Thoracic aorta (tissue), 2 donors: Measurements from ENCODE around the gene MBIP. TPM values are rescaled to one million over a fixed set of nuclear protein-coding genes. Genes with fewer than 3 reads are reported as not detected.

Experiments
- ATAC-seq: fragments of 150-250 bp; one replicate; pipeline ENCODE4 v1.8.0; 2017; ENCODE audit warnings: low read depth; ENCODE audit not compliant: insufficient number of reproducible peaks, low FRiP score
- DNase-seq: peaks from one replicate; pipeline ENCODE4 v3.0.0-alpha.2; 2020; ENCODE audit warnings: low spot score
- H3K27ac ChIP-seq, 2 donors: fragments of 200-600 bp; sonication (generic); 1 replicate in 1 of 2; 2 replicates in 1 of 2; pipeline ENCODE4 v1.5.1; 2016; ENCODE audit warnings: mild to moderate bottlenecking in 2 of 2, moderate library complexity in 2 of 2
- H3K27me3 ChIP-seq: fragments of 200-600 bp; sonication (generic); replicated peaks from 2 replicates; pipeline ENCODE4 v1.6.0; 2016; ENCODE audit warnings: mild to moderate bottlenecking; ENCODE audit not compliant: insufficient read depth
- H3K36me3 ChIP-seq: fragments of 200-600 bp; sonication (generic); one replicate; pipeline ENCODE4 v1.5.1; 2016
- H3K4me1 ChIP-seq, 2 donors: fragments of 200-600 bp; sonication (generic); 1 replicate in 1 of 2; 2 replicates in 1 of 2; pipeline versions ENCODE4 v1.5.1 to v1.6.0; 2016; ENCODE audit warnings: low read depth in 2 of 2, mild to moderate bottlenecking in 1 of 2; ENCODE audit not compliant: control insufficient read depth in 1 of 2
- H3K4me3 ChIP-seq: fragments of 200-600 bp; sonication (generic); 2 replicates; pipeline ENCODE4 v1.5.1; 2016; ENCODE audit warnings: mild to moderate bottlenecking
- H3K9me3 ChIP-seq: fragments of 200-600 bp; sonication (generic); 2 replicates; pipeline ENCODE4 v1.5.1; 2016
- total RNA-seq, 2 donors: library from RNA; depleted of rRNA; stranded (reverse); fragments of >200 nt; gene quantifications; one replicate each; pipeline versions ENCODE4 v1.1.0 to v1.2.3, GENCODE V29; 2016
- TF ChIP-seq, protein P1 (sequence below): fragments of 200-600 bp; sonication (generic); IDR thresholded peaks from one replicate; pipeline ENCODE4 v1.5.1; 2019; ENCODE audit warnings: antibody characterized with exemption

Gene MBIP
- total RNA-seq, 2 donors from 2014 or later = 22.7 to 23.4 TPM

GRCh38 chr14:36289954-36290353, 30.5 kb downstream of the MBIP start:
- H3K27ac ChIP-seq = no peak overlapping the region
- no peaks in the 10 kb centered on the region for H3K9me3 ChIP-seq
- no peak for DNase-seq
- TF ChIP-seq, protein P1, sequence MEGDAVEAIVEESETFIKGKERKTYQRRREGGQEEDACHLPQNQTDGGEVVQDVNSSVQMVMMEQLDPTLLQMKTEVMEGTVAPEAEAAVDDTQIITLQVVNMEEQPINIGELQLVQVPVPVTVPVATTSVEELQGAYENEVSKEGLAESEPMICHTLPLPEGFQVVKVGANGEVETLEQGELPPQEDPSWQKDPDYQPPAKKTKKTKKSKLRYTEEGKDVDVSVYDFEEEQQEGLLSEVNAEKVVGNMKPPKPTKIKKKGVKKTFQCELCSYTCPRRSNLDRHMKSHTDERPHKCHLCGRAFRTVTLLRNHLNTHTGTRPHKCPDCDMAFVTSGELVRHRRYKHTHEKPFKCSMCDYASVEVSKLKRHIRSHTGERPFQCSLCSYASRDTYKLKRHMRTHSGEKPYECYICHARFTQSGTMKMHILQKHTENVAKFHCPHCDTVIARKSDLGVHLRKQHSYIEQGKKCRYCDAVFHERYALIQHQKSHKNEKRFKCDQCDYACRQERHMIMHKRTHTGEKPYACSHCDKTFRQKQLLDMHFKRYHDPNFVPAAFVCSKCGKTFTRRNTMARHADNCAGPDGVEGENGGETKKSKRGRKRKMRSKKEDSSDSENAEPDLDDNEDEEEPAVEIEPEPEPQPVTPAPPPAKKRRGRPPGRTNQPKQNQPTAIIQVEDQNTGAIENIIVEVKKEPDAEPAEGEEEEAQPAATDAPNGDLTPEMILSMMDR = no peak
- H3K27me3 ChIP-seq = no peaks in the 10 kb centered on the region
- no peak for ATAC-seq
- no peak overlapping the region for H3K4me3 ChIP-seq
- H3K36me3 ChIP-seq = no peaks in the 10 kb centered on the region
- no peaks in the 10 kb centered on the region for H3K4me1 ChIP-seq

- Histone ChIP-seq H3K27me3 (no peaks in the 10 kb centered on the region), H3K9me3 (no peaks in the 10 kb centered on the region), H3K27ac (no peak overlapping the region), H3K36me3 (no peaks in the 10 kb centered on the region), H3K4me3 (no peak overlapping the region), H3K4me1 (no peaks in the 10 kb centered on the region)
- TF ChIP-seq, protein P1 = no peak
- DNase-seq = no peak
- no peak for ATAC-seq
These were observed 31.9 kb downstream of the MBIP start for GRCh38 chr14:36288496-36288895.

DNA sequence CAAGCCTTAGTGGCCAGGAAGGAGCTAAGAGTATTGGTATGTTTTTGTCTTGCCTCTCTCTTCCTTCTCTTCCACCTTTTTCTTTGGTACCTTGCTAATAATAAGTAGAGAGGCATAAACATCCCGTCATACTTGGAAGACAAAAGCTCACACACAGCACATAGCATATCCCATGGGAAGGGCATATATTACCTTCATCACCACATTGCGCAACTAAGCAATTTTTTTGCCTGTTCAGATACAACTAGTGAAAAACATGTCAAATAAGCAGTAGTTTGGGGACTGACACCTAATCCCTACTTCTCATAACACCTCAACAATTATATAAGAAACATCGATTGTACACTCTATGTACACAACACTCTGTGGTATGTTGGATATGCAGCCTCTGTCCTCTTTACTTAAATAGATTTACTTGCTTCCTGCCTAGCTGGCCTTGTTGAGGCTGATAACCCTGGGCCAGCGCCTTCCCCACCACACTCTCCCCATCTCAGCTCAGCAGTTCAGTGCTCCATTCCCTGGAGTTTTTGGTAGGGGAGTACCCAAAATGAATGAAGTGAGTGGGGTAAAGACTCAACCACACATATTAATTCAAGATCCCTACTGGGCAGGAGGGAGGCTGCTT, 35.4 kb downstream of the MBIP start:
- H3K27ac ChIP-seq = no peak overlapping the region
- ATAC-seq (no peak), DNase-seq (no peak)
- no peaks in the 10 kb centered on the region for H3K27me3 ChIP-seq
- no peak overlapping the region for H3K4me3 ChIP-seq
- H3K36me3 ChIP-seq = no peaks in the 10 kb centered on the region
- H3K4me1 ChIP-seq = no peaks in the 10 kb centered on the region
- H3K9me3 ChIP-seq = no peaks in the 10 kb centered on the region
- TF ChIP-seq, protein P1 = no peak

DNA sequence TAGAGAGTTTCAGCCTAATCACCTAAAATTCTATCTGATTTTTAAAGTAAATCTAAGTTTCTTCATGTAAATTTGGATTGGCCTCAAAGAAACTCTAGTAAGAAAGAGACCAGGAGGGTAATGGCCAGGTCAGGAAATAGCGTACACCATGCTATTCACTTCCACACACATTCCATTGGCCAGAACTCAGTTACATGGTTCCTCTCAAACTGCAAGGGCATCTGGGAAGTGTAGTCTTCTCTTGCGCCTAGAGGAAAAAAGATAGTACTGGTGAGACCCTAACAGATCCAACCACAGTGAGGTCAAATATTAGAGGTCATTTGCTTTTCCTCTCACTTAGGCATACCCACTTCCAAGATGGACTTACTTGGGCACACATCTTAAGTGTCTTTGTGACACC, 39.1 kb downstream of the MBIP start:
- Histone ChIP-seq H3K36me3 (no peaks in the 10 kb centered on the region), H3K4me1 (no peaks in the 10 kb centered on the region), H3K4me3 (no peak overlapping the region), H3K27ac (no peak overlapping the region), H3K27me3 (no peaks in the 10 kb centered on the region), H3K9me3 (no peaks in the 10 kb centered on the region)
- TF ChIP-seq, protein P1 = no peak
- ATAC-seq (no peak), DNase-seq (no peak)

DNA sequence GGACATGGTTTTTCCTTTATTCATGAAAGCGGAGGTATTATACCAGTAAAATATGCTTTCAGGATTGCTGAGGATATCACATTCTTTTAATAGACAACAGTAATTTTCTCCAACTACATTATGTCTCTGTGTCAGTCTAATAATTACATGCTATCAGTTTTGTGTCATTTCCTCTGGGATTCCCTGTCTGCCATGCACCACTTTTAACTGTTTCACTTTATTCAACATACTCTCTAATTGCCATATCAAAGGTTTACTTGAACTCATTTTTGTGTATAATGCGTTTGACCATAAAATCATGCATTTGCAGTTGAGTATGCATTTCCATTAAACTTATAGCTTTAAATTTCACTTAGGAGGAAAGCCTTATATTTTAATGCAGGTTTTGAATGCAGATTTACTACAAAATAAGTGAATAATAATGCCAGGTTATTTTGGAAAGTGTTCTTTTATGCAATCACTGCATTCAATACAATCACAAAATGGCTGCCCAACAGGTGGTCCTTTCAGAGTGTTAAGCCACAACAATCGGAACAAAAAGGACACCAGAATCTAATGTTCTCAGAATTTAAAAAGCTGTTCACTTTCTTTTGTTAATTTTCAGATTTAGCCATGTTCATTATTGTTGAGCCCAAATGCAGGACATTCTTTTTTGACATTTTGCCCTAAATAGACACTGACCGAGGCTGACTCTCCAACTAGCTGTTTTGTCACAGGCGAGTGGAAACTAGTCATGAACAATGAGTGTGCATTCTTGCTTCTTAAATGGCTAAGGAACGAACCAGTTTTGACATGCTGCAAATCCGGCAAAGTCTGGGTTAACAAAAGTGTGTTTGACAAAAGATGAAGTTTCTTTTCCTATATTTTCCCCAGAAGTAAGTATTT, 40.9 kb downstream of the MBIP start:
- no peak for ATAC-seq
- H3K4me1 ChIP-seq = no peaks in the 10 kb centered on the region
- H3K27me3 ChIP-seq = no peaks in the 10 kb centered on the region

More for the DNA sequence above, 40.9 kb downstream of the MBIP start:
- H3K36me3 ChIP-seq = no peaks in the 10 kb centered on the region
- H3K4me3 ChIP-seq = no peak overlapping the region
- no peak overlapping the region for H3K27ac ChIP-seq
- TF ChIP-seq, protein P1 = no peak
- no peaks in the 10 kb centered on the region for H3K9me3 ChIP-seq
- DNase-seq = no peak
